ENCODE data around the gene TMEM267.
"Not testable (repeated sequence)": the region's sequence is repeated elsewhere in the genome, so short reads cannot be mapped to it uniquely, and the experiment has no call there.

Gene TMEM267

DNA sequence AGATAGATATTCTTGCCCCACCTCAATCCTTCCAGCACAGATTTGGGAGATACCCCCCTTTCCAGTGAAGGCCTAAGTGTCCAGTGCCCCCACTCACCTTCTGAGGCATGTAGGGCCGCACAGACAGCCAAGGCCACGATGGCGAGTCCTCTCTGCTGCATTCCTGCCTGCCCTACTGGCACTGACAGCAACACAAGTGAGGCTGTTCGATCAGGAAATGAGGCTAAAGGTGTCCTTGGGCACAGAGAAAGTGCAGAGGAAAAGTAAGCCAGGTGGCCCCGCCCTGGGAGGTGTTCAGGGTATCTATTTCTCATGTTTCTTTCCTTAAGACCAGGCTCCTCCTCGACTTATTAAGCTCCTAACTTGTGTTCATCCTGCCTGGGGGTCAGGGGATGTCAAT, 71.5 kb downstream of the TMEM267 start, which contains the start of gene CCL28:
Gene CCL28 (minus strand): TSS at position 236 of the 400 bp plus-strand sequence. CDS start 75 bp downstream, at position 161.
- DNase-seq, result no peak
- Histone ChIP-seq H3K27me3 (no peaks in the 10 kb centered on the region), H3K36me3 (no peaks in the 10 kb centered on the region), H3K9me3 (no peaks in the 10 kb centered on the region), H3K4me1 (no peaks in the 10 kb centered on the region), H3K4me3 (no peak within 1 kb of the TSS), H3K27ac (no peak within 1 kb of the TSS)
- TF ChIP-seq, protein P1, sequence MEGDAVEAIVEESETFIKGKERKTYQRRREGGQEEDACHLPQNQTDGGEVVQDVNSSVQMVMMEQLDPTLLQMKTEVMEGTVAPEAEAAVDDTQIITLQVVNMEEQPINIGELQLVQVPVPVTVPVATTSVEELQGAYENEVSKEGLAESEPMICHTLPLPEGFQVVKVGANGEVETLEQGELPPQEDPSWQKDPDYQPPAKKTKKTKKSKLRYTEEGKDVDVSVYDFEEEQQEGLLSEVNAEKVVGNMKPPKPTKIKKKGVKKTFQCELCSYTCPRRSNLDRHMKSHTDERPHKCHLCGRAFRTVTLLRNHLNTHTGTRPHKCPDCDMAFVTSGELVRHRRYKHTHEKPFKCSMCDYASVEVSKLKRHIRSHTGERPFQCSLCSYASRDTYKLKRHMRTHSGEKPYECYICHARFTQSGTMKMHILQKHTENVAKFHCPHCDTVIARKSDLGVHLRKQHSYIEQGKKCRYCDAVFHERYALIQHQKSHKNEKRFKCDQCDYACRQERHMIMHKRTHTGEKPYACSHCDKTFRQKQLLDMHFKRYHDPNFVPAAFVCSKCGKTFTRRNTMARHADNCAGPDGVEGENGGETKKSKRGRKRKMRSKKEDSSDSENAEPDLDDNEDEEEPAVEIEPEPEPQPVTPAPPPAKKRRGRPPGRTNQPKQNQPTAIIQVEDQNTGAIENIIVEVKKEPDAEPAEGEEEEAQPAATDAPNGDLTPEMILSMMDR (IDR thresholded peaks at IDR 0.05), result no peak
- intact Hi-C loops (cut with DNase I; ENCODE audit: low total_unique reads), result no loop called here

DNA sequence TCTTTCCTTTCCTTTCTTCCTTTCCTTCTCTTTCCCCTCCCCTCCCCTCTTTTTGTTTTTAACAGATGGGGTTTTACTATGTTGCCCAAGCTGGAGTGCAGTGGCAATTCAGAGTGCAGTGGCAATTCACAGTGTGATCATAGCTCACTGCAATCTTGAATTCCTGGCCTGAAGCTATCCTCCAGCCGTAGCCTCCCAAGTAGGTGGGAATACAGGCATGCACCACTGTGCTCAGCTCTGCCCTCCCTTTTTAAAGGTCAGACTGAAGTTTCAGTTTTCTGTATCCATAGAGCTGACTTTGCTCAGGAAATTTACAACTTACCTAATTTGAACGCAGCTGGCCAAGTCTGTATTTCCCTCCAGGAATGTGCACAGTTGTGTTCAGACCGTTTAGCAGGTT, 72.2 kb downstream of the TMEM267 start:
- H3K9me3 ChIP-seq, result no peaks in the 10 kb centered on the region
- H3K4me1 ChIP-seq, result no peaks in the 10 kb centered on the region
- no peak overlapping the region for H3K4me3 ChIP-seq
- no peak for DNase-seq
- no peaks in the 10 kb centered on the region for H3K27me3 ChIP-seq
- intact Hi-C loops (cut with DNase I; ENCODE audit: low total_unique reads), result no loop called here
- TF ChIP-seq, protein P1 (IDR thresholded peaks at IDR 0.05), result no peak
- H3K27ac ChIP-seq, result no peak overlapping the region
- no peaks in the 10 kb centered on the region for H3K36me3 ChIP-seq

DNA sequence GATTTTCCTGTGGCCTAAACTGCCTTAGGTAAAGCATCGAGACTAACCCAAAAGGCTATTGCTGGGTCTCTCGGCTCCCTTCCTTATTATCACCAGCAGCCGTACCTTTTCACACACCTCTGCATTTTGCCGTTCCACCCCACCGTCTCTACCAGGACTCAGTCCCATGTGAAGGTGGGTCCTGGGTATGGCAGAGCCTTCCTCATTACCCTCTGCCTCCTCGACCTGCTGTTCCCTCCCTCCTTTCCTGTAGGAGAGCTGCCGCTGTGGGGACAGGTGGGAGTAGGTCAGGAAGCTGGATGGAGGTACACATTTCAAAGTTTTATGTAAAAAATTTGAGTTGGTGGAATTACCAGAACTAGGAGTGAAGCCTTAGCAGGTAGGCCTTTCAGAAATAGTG, 73.3 kb downstream of the TMEM267 start:
- Histone ChIP-seq H3K9me3 (no peaks in the 10 kb centered on the region), H3K27ac (no peak overlapping the region), H3K27me3 (no peaks in the 10 kb centered on the region), H3K4me1 (no peaks in the 10 kb centered on the region), H3K4me3 (no peak overlapping the region), H3K36me3 (no peaks in the 10 kb centered on the region)
- TF ChIP-seq, protein P1 (IDR thresholded peaks at IDR 0.05), result no peak
- DNase-seq, result no peak
- intact Hi-C loops (cut with DNase I; ENCODE audit: low total_unique reads), result no loop called here

DNA sequence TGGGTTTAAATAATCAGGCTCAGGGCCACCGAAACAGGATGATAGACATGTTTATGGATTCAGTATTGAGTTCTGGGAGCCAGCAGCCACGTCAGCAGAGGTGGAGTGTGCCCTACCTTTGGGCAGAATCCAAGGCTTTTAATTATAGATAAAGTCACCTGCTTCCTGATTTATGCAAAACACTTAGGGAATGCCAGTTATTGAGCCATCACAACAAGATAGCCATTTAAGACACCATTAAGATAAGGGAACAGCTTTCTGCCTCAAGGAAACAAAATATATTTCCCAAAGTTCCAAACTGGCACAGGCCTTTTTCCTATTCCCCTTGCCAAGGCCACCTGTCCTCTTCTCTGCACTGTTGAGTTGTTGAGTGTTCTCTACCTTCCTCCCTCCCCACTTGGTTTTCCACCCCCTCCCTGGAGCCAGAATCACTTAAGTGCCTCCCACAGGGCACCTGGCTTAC, 73.8 kb downstream of the TMEM267 start:
- no peak for DNase-seq
- no peaks in the 10 kb centered on the region for H3K36me3 ChIP-seq
- intact Hi-C loops (cut with DNase I; ENCODE audit: low total_unique reads), result no loop called here
- H3K4me3 ChIP-seq, result no peak overlapping the region
- H3K27me3 ChIP-seq, result no peaks in the 10 kb centered on the region
- H3K27ac ChIP-seq, result no peak overlapping the region
- H3K4me1 ChIP-seq, result no peaks in the 10 kb centered on the region
- TF ChIP-seq, protein P1 (IDR thresholded peaks at IDR 0.05), result no peak
- H3K9me3 ChIP-seq, result no peaks in the 10 kb centered on the region

DNA sequence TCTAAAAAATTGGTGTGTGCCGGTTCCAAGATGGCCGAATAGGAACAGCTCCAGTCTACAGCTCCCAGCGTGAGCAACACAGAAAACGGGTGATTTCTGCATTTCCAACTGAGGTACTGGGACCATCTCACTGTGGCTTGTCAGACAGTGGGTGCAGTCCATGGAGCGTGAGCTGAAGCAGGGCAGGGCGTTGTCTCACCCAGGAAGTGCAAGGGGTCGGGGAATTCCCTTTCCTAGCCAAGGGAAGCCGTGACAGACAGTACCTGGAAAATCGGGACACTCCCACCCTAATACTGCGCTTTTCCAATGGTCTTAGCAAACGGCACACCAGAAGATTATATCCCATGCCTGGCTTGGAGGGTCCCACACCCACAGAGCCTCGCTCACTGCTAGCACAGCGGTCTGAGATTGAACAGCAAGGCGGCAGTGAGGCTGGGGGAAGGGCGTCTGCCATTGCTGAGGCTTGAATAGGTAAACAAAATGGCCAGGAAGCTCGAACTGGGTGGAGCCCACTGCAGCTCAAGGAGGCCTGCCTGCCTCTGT, 81.1 kb downstream of the TMEM267 start:
- H3K9me3 ChIP-seq; DNase-seq; H3K36me3 ChIP-seq; H3K4me1 ChIP-seq; H3K4me3 ChIP-seq; intact Hi-C loops (cut with DNase I; ENCODE audit: low total_unique reads); H3K27me3 ChIP-seq; H3K27ac ChIP-seq: not testable (repeated sequence)

DNA sequence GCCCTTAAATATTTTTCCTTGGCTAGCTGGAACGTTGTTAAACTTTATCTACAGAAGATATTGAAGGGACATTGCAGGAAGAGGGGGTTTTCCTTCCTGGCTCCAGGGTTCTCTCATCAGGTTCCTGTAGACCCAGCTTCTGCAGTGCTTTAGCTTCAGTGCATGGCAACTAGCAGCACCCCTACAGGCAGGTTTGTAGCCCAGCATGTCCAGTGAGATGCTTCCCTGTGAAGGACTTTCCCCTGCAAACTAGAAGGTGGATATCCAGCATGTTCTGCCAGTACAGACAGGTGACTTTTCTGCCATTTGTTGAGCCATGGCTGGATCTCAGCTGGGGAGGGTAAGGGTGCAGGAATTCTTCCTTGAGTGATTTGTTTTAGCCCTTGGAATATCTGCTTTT, 81.8 kb downstream of the TMEM267 start:
- Histone ChIP-seq H3K27ac (no peak overlapping the region), H3K27me3 (no peaks in the 10 kb centered on the region), H3K9me3 (no peaks in the 10 kb centered on the region), H3K4me3 (no peak overlapping the region), H3K36me3 (no peaks in the 10 kb centered on the region), H3K4me1 (peaks cover 0 to 5% (median 0%) of the 10 kb centered on the region in 4 donors)
- intact Hi-C loops (cut with DNase I; ENCODE audit: low total_unique reads), result no loop called here
- DNase-seq, result no peak
- TF ChIP-seq, protein P1 (IDR thresholded peaks at IDR 0.05), result no peak
